PC-9 (cell line): ENCODE results near the gene NCSTN. TPM values are rescaled to one million over a fixed set of nuclear protein-coding genes. Genes with fewer than 3 reads are reported as not detected.

Source experiments
- BruUV-seq: library from RNA; stranded (reverse); fragments of 400-500 nt; replicated peaks from 2 replicates; lab custom pipeline; 2021; lab: Mats Ljungman, UMichigan
- CTCF ChIA-PET: fragments of 300-600 bp; sonication (Branson Sonifier 250); formaldehyde crosslinking; loops from one replicate; lab custom pipeline; 2022; ENCODE audit warnings: antibody characterized with exemption; lab: Charles Lee
- POLR2A ChIA-PET: fragments of 300-600 bp; sonication (Branson Sonifier 250); formaldehyde crosslinking; loops from one replicate; lab custom pipeline; 2022; ENCODE audit warnings: antibody characterized with exemption; ENCODE audit not compliant: unreplicated experiment; lab: Charles Lee
- DNase-seq, 2 experiments: peaks; one replicate each; pipeline versions ENCODE4 v3.0.0 to v3.0.0-alpha.2; 2015 to 2022; ENCODE audit warnings: mixed read lengths in 1 of 2
- H2AFZ ChIP-seq: fragments of 200-600 bp; sonication (generic); 2 replicates; pipeline ENCODE4 v1.8.1; 2017; ENCODE audit warnings: antibody characterized with exemption
- H3F3A ChIP-seq: fragments of 200-600 bp; sonication (generic); 2 replicates; pipeline ENCODE4 v1.8.1; 2017; ENCODE audit warnings: antibody characterized with exemption, mild to moderate bottlenecking, low read depth; ENCODE audit not compliant: insufficient read depth
- H3K27ac ChIP-seq: fragments of 200-600 bp; sonication (generic); 2 replicates; pipeline ENCODE4 v1.6.1; 2016; ENCODE audit warnings: mixed run types
- H3K27me3 ChIP-seq: fragments of 200-600 bp; sonication (generic); 2 replicates; pipeline ENCODE4 v1.6.1; 2016; ENCODE audit warnings: low read depth, mixed run types; ENCODE audit not compliant: insufficient read depth
- H3K36me3 ChIP-seq: fragments of 200-600 bp; sonication (generic); 2 replicates; pipeline ENCODE4 v1.6.1; 2016; ENCODE audit warnings: low read depth, mixed run types
- H3K4me1 ChIP-seq: fragments of 200-600 bp; sonication (generic); replicated peaks from 2 replicates; pipeline ENCODE4 v1.6.1; 2016; ENCODE audit warnings: mixed run types; ENCODE audit not compliant: insufficient read depth
- H3K4me2 ChIP-seq: fragments of 200-600 bp; sonication (generic); 2 replicates; pipeline ENCODE4 v1.6.1; 2017; ENCODE audit warnings: mixed run types
- H3K4me3 ChIP-seq: fragments of 200-600 bp; sonication (generic); 2 replicates; pipeline ENCODE4 v1.6.1; 2016; ENCODE audit warnings: mixed run types
- H3K79me2 ChIP-seq: fragments of 200-600 bp; sonication (generic); 2 replicates; pipeline ENCODE4 v1.6.1; 2017; ENCODE audit warnings: low read depth, mixed run types
- H3K9me2 ChIP-seq: fragments of 200-600 bp; sonication (generic); 2 replicates; pipeline ENCODE4 v1.8.1; 2017; ENCODE audit warnings: mild to moderate bottlenecking; ENCODE audit not compliant: insufficient read depth
- H3K9me3 ChIP-seq: fragments of 200-600 bp; sonication (generic); 2 replicates; pipeline ENCODE4 v1.8.1; 2016; ENCODE audit warnings: low read depth; ENCODE audit not compliant: insufficient read depth
- H4K20me1 ChIP-seq: fragments of 200-600 bp; sonication (generic); 2 replicates; pipeline ENCODE4 v1.8.1; 2017; ENCODE audit not compliant: insufficient read depth
- EZH2 ChIP-seq: fragments of 200-600 bp; sonication (generic); IDR thresholded peaks from 2 replicates; pipeline ENCODE4 v1.8.0; 2017; ENCODE audit warnings: antibody characterized with exemption, low read depth
- intact Hi-C: fragments of 100-400 bp; cut with micrococcal nuclease; formaldehyde crosslinking; loops from one replicate; pipeline ENCODE4 v1.10.0; 2022; ENCODE audit not compliant: unreplicated experiment
- total RNA-seq: library from RNA; stranded (reverse); gene quantifications from 2 replicates; pipeline ENCODE4 v1.2.3, GENCODE V29; 2021
- TF ChIP-seq, protein P1 (sequence below): fragments of 200-600 bp; sonication (generic); conservative IDR thresholded peaks from 2 replicates; pipeline ENCODE4 v1.6.1; 2017; ENCODE audit warnings: mixed run types, antibody characterized with exemption, mild to moderate bottlenecking, moderate library complexity

NCSTN gene
- total RNA-seq, 1 experiment from 2014 or later: 55.8 TPM

GRCh38 chr1:160371756-160372155 lies 28.6 kb downstream of the NCSTN start:
- H3K27me3 ChIP-seq: no peaks in the 10 kb centered on the region
- no peaks in the 10 kb centered on the region for H3K9me2 ChIP-seq
- DNase-seq: no peak
- no peaks in the 10 kb centered on the region for H3K79me2 ChIP-seq
- no peak overlapping the region for H3K4me3 ChIP-seq
- no peaks in the 10 kb centered on the region for H3K36me3 ChIP-seq
- ChIA-PET CTCF (interaction anchor here (0.7 kb wide), 1 partner anchor 1377 kb away, joined by 3 read pairs; no protein-coding TSS in a partner anchor), POLR2A (no interaction called here)
- H3K4me2 ChIP-seq: no peak overlapping the region
- H3K9me3 ChIP-seq: no peaks in the 10 kb centered on the region
- peaks cover 4% of the 10 kb centered on the region; the same call in 1 of the 2 replicates for H3F3A ChIP-seq
- no TSS peak for BruUV-seq
- H2AFZ ChIP-seq: no peak overlapping the region
- intact Hi-C loops: loop anchor here (10.0 kb wide), 1 partner anchor 577 kb away; no protein-coding TSS in a partner anchor
- no peaks in the 10 kb centered on the region for H4K20me1 ChIP-seq
- TF ChIP-seq EZH2: no peak
- TF ChIP-seq, protein P1, sequence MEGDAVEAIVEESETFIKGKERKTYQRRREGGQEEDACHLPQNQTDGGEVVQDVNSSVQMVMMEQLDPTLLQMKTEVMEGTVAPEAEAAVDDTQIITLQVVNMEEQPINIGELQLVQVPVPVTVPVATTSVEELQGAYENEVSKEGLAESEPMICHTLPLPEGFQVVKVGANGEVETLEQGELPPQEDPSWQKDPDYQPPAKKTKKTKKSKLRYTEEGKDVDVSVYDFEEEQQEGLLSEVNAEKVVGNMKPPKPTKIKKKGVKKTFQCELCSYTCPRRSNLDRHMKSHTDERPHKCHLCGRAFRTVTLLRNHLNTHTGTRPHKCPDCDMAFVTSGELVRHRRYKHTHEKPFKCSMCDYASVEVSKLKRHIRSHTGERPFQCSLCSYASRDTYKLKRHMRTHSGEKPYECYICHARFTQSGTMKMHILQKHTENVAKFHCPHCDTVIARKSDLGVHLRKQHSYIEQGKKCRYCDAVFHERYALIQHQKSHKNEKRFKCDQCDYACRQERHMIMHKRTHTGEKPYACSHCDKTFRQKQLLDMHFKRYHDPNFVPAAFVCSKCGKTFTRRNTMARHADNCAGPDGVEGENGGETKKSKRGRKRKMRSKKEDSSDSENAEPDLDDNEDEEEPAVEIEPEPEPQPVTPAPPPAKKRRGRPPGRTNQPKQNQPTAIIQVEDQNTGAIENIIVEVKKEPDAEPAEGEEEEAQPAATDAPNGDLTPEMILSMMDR: no peak
- no peak overlapping the region for H3K27ac ChIP-seq
- peaks cover 10% of the 10 kb centered on the region for H3K4me1 ChIP-seq

DNA sequence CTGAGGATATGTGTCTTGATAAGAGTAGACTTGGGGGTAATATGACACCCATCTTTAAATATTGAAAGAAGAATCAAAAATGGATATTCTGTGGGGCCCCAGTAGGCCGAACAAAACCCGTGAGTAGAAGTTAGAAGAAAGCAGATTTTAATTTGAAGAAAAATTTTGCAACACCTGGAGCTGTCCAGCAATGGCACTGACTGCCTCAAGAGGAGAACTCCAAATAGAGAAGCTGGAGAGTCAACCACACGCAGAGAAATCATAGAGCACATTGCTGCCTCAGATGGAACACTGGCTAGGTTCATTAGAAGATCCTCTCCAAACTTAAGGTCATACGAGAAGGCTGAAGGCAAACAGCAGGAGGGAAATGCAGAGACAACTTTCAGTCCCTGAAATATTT lies 30.5 kb downstream of the NCSTN start:
- Histone ChIP-seq H3K27ac (no peak overlapping the region), H2AFZ (no peak overlapping the region), H3K4me3 (no peak overlapping the region), H3K79me2 (no peaks in the 10 kb centered on the region), H3K4me1 (peaks cover 10% of the 10 kb centered on the region), H3K9me3 (no peaks in the 10 kb centered on the region), H3K27me3 (no peaks in the 10 kb centered on the region), H3F3A (peaks cover 4% of the 10 kb centered on the region; the same call in 1 of the 2 replicates), H3K36me3 (no peaks in the 10 kb centered on the region), H4K20me1 (no peaks in the 10 kb centered on the region), H3K9me2 (no peaks in the 10 kb centered on the region), H3K4me2 (no peak overlapping the region)
- intact Hi-C loops: loop anchor here (10.0 kb wide), 1 partner anchor 579 kb away; no protein-coding TSS in a partner anchor
- peak in 1 of 2 experiments; percentile 18 for DNase-seq
- POLR2A ChIA-PET: interaction anchor here (0.5 kb wide), 1 partner anchor 257 kb away, joined by 3 read pairs; no protein-coding TSS in a partner anchor
- TF ChIP-seq, protein P1: no peak
- TF ChIP-seq EZH2: no peak
- CTCF ChIA-PET: interaction anchor here (0.6 kb wide), 1 partner anchor 81 kb away, joined by 4 read pairs; no protein-coding TSS in a partner anchor
- no TSS peak for BruUV-seq

DNA sequence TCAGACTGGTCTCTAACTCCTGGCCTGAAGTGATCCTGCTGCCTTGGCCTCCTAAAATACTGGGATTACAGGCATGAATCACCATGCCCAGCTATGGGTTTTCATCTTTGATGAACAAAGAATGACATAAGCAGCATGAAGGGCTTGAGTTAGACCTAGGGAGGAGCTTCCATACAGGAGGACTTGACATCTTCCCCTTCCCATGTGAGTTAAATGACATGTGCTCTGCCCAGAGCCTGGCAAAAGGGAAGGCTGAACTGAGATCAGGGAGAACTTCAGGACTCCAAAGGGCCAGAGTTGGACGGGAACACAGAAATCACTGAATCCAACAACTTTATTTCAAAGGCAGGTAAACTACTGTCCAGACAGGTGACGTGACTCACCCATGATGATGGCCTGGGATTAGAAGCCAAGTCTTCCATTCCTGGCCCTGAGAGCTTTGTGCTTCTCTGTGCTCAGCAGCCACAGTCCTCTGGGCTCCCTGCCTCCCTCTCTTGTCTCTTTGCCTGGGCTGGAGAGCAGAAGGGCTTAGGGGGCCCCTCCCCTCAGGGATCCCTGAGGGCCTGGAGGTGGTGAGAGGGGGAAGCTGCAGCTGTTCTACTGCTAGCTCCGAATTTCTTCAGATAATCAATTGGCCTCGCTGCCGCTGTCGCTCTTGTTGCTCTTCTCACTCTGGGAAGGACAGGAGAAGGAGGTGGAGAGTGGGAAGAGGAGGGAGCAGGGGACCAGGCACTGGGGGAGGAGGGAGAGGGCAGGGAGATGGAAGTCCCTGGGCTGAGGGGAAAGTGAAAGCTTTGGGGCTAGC lies 31.3 kb downstream of the NCSTN start:
- H4K20me1 ChIP-seq: no peaks in the 10 kb centered on the region
- TF ChIP-seq, protein P1: no peak
- TF ChIP-seq EZH2: no peak
- no peak overlapping the region for H3K27ac ChIP-seq
- CTCF ChIA-PET: no interaction called here
- BruUV-seq: no TSS peak
- no peak overlapping the region for H2AFZ ChIP-seq
- H3K27me3 ChIP-seq: no peaks in the 10 kb centered on the region
- DNase-seq: peak in 1 of 2 experiments; percentile 28
- H3K9me2 ChIP-seq: no peaks in the 10 kb centered on the region
- no peak overlapping the region for H3K4me2 ChIP-seq
- peaks cover 4% of the 10 kb centered on the region; the same call in 1 of the 2 replicates for H3F3A ChIP-seq
- no peak overlapping the region for H3K4me3 ChIP-seq
- no peaks in the 10 kb centered on the region for H3K79me2 ChIP-seq
- no peaks in the 10 kb centered on the region for H3K9me3 ChIP-seq
- H3K36me3 ChIP-seq: no peaks in the 10 kb centered on the region
- intact Hi-C loops: loop anchor here (10.0 kb wide), 1 partner anchor 580 kb away; no protein-coding TSS in a partner anchor
- POLR2A ChIA-PET: no interaction called here
- H3K4me1 ChIP-seq: peaks cover 10% of the 10 kb centered on the region
